Hematopoietic multipotent progenitor cell treated with erythropoietin and hydrocortisone succinate and interleukin-3 and kit ligand, for 8 days (in vitro differentiated cells): Measurements from ENCODE around the gene RNF25.

Experiments used
- DNase-seq: peaks from one replicate; pipeline ENCODE4 v3.0.0-alpha.2; 2015

The RNF25 gene

DNA sequence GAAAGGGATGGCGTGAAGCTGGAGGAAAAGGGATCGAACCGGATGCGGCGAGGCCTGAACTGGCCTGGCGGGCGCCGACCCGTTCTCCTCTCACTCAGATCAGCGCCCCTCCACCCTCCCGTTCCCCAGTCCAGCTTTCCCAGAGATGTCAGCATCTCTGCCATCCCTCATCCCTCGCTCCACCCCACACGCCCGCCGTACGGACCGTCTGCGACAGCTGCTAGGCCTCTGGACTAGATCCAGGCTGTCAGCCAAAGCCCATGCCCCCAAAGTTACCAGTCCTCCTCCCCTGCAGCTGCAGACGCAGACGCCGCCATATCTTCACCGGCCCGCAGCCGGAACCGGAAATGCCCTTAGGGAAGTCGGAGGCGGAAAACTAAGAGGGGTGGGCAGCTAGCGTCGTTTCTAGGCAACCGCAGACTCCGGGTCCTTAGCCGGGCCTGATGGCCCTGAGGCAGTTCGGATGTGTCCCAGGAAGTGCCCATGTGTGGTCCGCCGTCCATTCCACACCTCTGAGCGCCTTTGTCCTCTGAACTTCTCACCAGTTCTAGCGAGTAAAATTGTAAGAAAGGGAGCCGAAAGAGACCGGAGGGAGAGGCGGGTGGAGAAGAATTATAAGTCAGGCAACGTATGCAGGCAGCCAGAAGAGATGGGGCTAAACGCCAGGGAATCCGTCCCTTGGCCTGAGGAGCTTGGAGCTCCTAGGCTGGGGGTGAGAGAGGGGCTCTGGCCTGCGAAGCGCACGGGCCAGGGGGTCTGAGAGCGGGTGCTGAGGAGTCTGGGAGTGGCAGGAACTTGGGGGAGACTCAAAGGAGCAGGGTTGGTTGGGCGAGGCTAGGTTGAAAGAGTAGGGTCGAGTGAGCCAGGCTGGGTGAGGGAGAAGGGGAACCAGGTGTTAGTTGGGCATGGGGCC lies at the start of gene RNF25, which contains the start of gene STK36:
RNF25 (minus strand) TSS at position 349 of the 913 bp plus-strand sequence; CDS start at position 317, 32 bp downstream.
STK36 (plus strand) TSS at position 433 of the 913 bp plus-strand sequence. CDS start 744 bp downstream, outside the sequence.
- DNase-seq = peak; percentile 91

- no peak for DNase-seq
These were observed 49.7 kb upstream of the RNF25 start for GRCh38 chr2:218721488-218721887.

GRCh38 chr2:218720048-218721041 lies 48.5 kb upstream of the RNF25 start:
- DNase-seq = no peak

GRCh38 chr2:218719457-218719856 lies 47.7 kb upstream of the RNF25 start:
- DNase-seq = no peak

- DNase-seq = no peak
These were observed 46.3 kb upstream of the RNF25 start for GRCh38 chr2:218718058-218718457.

DNA sequence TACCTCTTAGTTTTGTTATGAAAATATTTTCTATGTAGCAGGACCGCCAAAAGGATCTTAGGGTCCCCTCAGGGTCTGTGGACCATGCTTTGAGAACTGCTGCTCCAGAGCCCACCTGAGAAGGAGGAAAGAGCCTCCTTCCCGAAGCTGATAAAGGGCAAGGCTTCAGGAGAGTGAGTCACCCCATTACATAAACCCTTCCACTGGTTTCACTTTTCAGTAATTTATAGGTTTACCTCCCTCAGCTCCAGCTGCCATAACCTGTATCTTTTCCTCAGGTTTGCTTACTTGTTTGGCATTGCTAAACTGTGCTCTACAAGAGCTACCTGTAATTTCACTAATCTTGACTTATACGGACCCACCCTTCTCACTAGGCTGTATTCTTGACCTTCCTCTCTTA lies 45.5 kb upstream of the RNF25 start:
- DNase-seq = no peak

DNA sequence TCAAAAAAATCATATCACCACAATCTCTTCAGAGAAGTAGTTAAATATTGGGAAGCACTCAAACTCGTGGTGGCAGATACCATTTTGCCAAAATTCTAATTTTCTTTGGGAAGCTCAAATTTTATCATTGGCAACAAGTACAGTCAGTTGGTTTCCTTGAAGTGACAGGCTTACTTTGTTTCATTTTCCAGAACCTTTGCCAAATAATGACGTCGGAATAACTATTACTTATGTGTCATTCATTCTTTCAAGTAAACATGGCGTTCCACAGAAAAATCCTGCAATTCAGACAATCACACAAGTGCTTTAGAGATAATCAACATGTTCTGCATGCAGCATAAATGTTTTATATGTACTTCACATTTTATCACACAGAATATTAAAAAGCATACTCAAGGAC lies 44.3 kb upstream of the RNF25 start:
- DNase-seq = no peak

DNA sequence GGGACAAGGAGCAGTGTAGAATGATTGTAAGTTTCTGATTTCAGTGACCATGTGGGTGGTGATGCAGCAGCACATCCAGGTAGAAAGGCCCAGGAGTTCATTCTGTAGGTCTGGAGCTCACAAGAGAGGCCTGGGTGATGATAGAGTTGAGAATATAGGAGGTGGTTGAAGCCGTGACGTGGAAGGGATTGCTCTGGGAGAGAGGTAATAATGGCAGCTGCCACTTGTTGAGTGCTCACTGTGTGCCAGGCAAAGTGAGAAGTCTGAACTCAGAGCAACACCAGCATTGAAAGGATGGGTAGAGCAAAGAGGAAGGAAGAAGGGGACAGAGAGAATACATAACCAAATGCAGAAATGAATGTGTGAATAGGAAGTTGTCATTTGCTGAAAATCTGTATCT lies 42.1 kb upstream of the RNF25 start:
- no peak for DNase-seq

- DNase-seq = peak; percentile 25
These were observed 39.7 kb upstream of the RNF25 start for GRCh38 chr2:218711550-218711929.

DNA sequence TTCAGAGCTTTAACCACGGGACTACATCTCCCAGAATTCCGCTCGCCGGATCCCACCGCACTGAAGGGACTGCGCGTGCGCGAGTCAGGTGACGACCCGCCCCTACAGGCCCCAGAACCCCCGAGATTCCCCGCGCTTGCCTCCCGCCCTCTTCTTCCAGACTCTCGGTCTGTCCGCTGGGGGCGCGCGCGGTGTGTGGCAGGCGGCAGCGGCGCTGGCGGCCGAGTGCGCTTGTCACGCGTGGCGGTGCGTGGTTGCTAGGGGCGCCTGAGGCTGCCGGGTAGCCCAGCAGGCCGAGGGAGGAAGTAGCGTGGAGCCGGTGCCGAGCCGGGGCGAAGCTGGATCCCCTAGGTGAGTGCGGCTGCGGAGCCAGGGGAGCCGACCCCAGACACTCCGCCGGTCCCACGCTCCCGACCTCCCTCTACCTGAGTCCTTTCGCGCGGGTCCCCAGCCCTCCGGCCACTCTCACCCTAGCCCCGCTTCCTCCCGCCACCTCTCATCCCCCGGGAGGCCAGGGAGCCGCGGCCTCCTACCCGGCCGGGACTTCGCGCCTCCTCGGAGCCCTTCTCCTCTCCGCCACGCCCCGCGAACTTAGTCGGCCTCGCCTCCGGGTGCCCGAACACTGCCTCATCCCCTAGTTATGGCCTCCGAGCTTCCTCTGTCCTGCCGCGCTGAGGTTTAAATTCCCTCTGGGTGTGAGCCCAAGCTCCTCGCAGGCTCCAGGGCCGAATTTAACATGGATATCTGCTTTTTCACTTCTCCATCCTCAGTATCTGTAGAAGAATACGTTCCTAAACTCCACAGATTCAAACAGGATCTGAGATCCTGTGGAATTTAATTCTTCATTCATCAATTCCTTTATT lies 39.1 kb upstream of the RNF25 start, which contains the start of gene TTLL4:
TTLL4 (plus strand) TSS at position 149 of the 863 bp plus-strand sequence. CDS start 26,842 bp downstream, outside the sequence.
- peak; percentile 97 for DNase-seq

DNA sequence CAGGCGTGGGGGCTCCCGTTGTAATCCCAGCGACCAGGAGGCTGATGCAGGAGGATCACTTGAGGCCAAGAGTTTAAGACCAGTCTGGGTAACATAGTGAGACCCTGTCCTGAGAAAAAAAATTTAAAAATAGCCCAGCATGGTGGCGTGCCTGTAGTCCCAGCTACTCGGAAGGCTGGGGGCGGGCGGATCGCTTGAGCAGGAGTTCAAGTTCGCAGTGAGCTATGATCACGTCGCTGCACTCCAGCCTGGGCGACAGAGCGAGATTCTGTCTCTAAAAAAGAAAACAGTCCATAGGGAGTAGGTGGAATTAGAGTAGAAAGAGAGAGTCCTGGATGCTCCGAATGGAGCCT lies 38.5 kb upstream of the RNF25 start:
- no peak for DNase-seq

- DNase-seq = no peak
These were observed 38.1 kb upstream of the RNF25 start for GRCh38 chr2:218709908-218710307.

DNA sequence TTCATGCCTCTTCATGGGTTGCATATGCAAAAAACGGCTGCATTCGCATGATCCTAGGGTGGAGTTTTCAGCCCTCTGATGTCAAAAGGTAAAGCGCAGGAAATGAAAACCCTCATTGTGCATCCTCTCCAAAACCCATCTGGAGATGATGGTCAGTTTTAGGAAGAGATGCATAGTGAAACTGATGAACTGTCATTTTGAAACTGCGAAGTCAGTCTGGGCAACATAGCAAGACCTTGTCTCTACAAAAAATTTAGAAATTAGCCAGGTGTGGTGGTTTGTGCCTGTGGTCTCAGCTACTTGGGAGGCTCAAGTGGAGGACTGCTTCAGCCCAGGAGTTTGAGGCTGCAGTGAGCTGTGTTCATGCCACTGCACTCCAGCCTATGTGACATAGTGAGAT lies 36.3 kb upstream of the RNF25 start:
- DNase-seq = no peak

DNA sequence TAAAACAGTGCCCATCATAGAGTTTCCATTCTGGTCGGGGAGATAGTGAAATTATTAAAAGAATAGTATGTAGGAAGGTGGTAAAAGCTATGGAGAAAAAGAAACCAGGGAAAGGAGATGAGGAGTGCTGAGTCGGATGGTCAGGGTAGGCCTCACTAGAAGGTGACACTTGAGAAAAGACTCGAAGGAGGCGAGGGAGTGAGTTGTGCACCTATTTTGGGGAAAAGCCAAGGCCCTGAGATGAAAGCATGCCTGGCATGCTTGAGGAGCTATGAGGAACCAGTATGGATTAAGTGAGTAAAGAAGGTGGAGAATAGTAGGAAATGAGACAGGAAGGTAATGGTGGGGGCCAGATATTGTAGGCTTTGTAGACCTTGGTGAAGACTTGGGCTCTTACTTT lies 31.5 kb upstream of the RNF25 start:
- no peak for DNase-seq

DNA sequence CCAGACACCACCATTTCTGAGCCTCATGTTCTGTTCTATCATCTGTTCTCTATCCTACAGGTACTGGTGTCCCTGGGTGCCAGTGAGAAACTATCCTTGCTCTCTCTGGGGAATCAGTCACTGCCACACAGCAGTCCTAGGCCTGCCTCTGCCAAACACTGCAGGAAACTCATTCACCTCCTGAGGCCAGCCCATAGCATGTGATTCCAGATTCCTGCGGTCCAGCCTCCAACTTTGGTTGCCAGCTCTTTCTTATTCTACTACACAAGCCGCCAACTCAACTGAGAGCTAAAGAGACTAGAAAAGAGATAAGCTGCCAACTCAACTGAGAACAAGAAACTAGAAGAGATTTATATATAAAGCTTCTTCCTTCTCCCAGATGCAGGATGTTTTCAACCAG lies 30.0 kb upstream of the RNF25 start:
- no peak for DNase-seq

DNA sequence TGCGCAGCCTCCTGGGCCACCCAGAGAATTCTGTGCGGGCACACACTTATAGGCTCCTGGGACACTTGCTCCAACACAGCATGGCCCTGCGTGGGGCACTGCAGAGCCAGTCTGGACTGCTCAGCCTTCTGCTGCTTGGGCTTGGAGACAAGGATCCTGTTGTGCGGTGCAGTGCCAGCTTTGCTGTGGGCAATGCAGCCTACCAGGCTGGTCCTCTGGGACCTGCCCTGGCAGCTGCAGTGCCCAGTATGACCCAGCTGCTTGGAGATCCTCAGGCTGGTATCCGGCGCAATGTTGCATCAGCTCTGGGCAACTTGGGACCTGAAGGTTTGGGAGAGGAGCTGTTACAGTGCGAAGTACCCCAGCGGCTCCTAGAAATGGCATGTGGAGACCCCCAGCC lies 27.1 kb upstream of the RNF25 start:
- DNase-seq = no peak

DNA sequence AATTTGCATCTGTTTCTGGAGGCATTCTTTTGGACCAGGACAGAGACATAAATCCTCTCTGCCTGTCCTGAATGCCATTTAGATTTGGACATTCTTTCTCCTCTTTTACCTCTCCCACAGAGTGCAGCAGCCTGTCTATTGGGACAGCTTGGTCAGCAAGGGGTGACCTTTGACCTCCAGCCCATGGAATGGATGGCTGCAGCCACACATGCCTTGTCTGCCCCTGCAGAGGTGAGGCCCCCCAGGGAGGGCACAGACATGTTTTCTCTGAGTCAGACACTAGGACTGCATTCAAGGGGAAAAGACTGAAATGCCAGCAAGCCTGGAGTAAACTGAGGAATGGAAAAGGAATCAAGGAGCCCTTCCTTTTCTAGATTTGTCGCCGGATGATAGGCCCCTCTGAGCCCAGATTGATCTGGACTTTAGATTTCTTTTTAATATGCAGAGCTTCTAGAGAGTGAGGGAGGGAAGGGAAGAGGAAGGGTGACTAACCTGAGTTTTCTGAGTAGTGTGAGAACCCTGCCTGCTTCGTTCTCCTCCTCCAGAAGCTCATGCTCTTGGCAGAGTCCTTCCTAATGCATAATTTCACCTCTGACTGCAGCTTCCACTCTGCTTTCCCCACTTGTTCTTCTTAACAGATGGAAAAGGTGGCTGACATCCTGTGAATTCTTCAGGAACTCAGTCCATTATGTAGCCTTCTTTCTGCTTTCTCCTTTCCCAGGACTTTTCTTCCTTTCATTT lies 22.8 kb upstream of the RNF25 start:
- DNase-seq = no peak

DNA sequence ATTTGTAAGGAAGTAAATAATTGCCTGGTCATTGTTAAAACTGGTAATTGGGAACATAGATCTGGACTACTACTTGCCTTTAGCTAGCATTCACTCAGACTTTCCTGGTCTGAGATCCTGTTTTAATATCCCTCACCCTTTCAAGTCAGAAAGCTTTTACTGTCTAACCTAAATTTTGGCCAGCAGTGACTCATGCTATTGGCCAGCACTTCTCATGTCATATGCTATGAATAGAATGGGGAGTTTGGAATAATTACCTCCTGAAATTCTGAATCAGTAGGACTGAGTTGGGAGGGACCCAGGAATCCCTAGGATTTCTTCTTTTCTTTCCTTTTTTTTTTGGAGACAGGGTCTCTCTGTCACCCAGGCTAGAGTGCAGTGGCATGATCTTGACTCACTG lies 19.4 kb upstream of the RNF25 start:
- no peak for DNase-seq

DNA sequence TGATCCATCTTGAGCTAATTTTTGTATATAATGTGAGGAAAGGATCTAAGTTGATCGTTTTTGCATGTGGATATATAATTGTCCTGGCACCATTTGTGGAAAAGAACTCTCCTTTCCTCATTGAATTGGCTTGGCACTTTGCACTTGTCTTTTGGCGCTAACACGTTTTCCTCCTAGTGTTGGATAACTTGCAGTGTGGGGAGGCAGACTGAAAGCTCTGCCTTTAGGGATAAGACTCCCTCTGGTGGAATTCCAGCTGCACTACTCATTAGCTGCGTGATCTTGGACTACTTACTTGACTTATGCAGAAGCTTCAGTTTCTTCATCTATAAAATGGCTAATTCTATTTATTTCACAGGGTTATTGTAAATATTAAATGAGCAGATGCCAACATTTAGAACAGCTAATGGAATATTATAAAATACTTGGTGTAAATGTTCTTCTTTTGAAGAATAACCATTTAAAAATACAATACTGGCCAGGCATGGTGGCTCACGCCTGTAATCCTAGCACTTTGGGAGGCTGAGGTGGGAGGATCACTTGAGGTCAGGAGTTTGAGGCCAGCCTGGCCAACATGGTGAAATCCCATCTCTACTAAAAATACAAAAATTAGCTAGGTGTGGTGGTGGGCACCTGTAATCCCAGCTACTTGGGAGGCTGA lies 15.7 kb upstream of the RNF25 start:
- peak; percentile 87 for DNase-seq

DNA sequence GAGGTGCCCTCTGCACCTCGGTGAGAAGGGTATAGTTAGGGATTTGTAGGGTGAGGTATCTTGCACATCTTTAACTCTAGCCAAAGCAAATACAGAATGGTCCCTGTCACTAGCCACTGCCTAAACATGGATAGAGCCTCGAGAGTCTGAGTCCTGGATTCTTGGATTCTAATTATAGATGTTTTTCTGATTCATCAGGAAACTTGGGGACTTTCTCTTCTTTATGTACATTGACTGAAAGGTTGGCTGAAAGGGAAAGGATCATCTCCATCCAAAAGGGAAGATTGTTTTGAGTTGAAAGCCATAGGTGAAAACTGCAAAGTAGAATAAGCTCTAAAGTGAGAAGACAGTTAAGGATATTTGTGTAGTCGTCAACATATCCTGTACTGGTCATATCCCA lies 8.3 kb upstream of the RNF25 start:
- no peak for DNase-seq

- DNase-seq = no peak
These were observed 7.3 kb upstream of the RNF25 start for GRCh38 chr2:218679119-218679518.
